Tibial nerve (tissue), 4 donors: ENCODE data around the gene SLCO3A1.

Experiments
- EP300 ChIP-seq, 2 donors: sonication (generic); formaldehyde crosslinking; IDR thresholded peaks; one replicate each; pipeline ENCODE4 v1.6.1; 2017; ENCODE audit warnings: antibody characterized with exemption in 2 of 2, mild to moderate bottlenecking in 1 of 2
- POLR2A ChIP-seq, 2 donors: fragments of 450-650 bp; IDR thresholded peaks; one replicate each; pipeline ENCODE4 v1.6.1; 2017; ENCODE audit warnings: antibody characterized with exemption in 2 of 2, mild to moderate bottlenecking in 2 of 2, moderate library complexity in 2 of 2
- TF ChIP-seq, protein P1 (sequence below), 5 experiments: fragments of 200-600 bp in 3 of 5; fragments of 450-650 bp in 2 of 5; sonication (generic) in 3 of 5; IDR thresholded peaks; one replicate each; pipeline ENCODE4 v1.5.1; 2016 to 2019; ENCODE audit warnings: antibody characterized with exemption in 5 of 5, mild to moderate bottlenecking in 3 of 5, moderate library complexity in 2 of 5

DNA sequence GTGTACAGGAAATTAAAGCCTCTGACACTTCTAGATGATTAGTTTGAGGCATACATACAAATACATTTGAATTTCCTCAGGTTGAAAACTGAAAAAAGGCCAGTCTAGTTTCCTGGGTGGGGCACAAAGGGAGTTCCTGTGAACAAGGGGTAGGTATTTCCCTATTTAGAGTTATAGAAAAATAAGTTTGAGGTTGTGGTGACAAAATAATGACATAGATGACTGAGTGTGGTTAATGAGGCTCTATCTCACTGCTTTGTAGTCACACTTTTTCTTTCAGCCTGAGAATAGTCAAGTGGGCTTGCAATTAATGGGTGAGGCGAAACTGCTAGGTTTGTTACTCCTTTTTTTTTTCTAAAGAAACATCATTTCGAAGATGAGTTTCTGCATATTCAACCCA is 4.3 kb downstream of the SLCO3A1 start:
- TF ChIP-seq EP300 (IDR thresholded peaks at IDR 0.05): no peak
- TF ChIP-seq, protein P1, sequence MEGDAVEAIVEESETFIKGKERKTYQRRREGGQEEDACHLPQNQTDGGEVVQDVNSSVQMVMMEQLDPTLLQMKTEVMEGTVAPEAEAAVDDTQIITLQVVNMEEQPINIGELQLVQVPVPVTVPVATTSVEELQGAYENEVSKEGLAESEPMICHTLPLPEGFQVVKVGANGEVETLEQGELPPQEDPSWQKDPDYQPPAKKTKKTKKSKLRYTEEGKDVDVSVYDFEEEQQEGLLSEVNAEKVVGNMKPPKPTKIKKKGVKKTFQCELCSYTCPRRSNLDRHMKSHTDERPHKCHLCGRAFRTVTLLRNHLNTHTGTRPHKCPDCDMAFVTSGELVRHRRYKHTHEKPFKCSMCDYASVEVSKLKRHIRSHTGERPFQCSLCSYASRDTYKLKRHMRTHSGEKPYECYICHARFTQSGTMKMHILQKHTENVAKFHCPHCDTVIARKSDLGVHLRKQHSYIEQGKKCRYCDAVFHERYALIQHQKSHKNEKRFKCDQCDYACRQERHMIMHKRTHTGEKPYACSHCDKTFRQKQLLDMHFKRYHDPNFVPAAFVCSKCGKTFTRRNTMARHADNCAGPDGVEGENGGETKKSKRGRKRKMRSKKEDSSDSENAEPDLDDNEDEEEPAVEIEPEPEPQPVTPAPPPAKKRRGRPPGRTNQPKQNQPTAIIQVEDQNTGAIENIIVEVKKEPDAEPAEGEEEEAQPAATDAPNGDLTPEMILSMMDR (IDR thresholded peaks at IDR 0.05): no peak
- no peak for TF ChIP-seq POLR2A (IDR thresholded peaks at IDR 0.05)
